GM18519 (cell line): Measurements from ENCODE around the gene LYPD6B.

Source experiments
- ATAC-seq: cut with Tn5 transposase; IDR thresholded peaks from one replicate; pipeline ENCODE4 v1.9.1; 2021; ENCODE audit warnings: mild to moderate bottlenecking, moderate library complexity; ENCODE audit not compliant: unreplicated experiment, low FRiP score

LYPD6B gene

GRCh38 chr2:149101818-149102217 is 63.3 kb downstream of the LYPD6B start:
- no peak for ATAC-seq

- ATAC-seq: no peak
These were observed 64.7 kb downstream of the LYPD6B start for GRCh38 chr2:149103081-149103620.

- ATAC-seq: no peak
These were observed 65.7 kb downstream of the LYPD6B start for GRCh38 chr2:149104221-149104620.

GRCh38 chr2:149112068-149112467 is 73.6 kb downstream of the LYPD6B start:
- ATAC-seq: no peak

GRCh38 chr2:149112713-149113112 is 74.2 kb downstream of the LYPD6B start:
- no peak for ATAC-seq

GRCh38 chr2:149115781-149116180 is 77.3 kb downstream of the LYPD6B start:
- no peak for ATAC-seq

- ATAC-seq: no peak
These were observed 80.9 kb downstream of the LYPD6B start for GRCh38 chr2:149119368-149119767.

GRCh38 chr2:149122516-149122915 is 84.0 kb downstream of the LYPD6B start:
- ATAC-seq: no peak

GRCh38 chr2:149125031-149125725 is 86.7 kb downstream of the LYPD6B start:
- ATAC-seq: no peak

GRCh38 chr2:149129433-149129832 is 90.9 kb downstream of the LYPD6B start:
- no peak for ATAC-seq

GRCh38 chr2:149132339-149132738 is 93.8 kb downstream of the LYPD6B start:
- no peak for ATAC-seq

GRCh38 chr2:149132901-149133300 is 94.4 kb downstream of the LYPD6B start:
- no peak for ATAC-seq

- ATAC-seq: no peak
These were observed 95.9 kb downstream of the LYPD6B start for GRCh38 chr2:149134335-149134923.

GRCh38 chr2:149136111-149136510 is 97.6 kb downstream of the LYPD6B start:
- no peak for ATAC-seq

- ATAC-seq: no peak
These were observed 102.5 kb downstream of the LYPD6B start for GRCh38 chr2:149141046-149141445.

- no peak for ATAC-seq
These were observed 105.2 kb downstream of the LYPD6B start for GRCh38 chr2:149143734-149144133.

GRCh38 chr2:149145314-149146295 is 107.1 kb downstream of the LYPD6B start:
- peak; percentile 41 for ATAC-seq

- ATAC-seq: no peak
These were observed 108.4 kb downstream of the LYPD6B start for GRCh38 chr2:149146876-149147275.

- no peak for ATAC-seq
These were observed 109.9 kb downstream of the LYPD6B start for GRCh38 chr2:149148194-149149006.

GRCh38 chr2:149149007-149149297 is 110.5 kb downstream of the LYPD6B start:
- no peak for ATAC-seq
